T-helper 1 cell (primary cell): Measurements from ENCODE around the gene NUTM2G.
"Not testable (repeated sequence)": the region's sequence is repeated elsewhere in the genome, so short reads cannot be mapped to it uniquely, and the experiment has no call there.

Experiments
- DNase-seq, 5 donors: peaks; one replicate each; pipeline ENCODE4 v3.0.0-alpha.2; 2012 to 2020

The NUTM2G gene

DNA sequence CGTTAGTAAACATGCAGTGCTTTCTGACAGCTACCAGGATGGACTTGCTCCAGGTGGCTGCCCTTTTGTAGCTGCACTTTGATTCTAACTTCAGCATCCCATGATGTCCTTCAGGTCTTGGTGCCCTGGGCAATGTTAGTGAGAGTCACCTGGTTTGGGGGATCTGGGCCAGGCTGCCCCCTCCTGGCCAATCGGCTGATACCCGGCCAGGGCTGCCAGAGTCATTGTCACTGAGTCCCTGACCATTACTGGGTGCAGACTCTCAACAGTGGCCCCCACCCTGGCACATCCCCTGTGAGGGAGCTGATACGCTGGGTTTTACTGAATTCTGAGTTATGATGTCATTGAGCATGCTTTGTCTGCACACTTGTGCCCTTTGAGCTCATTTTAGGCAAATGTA is 13.5 kb downstream of the NUTM2G start:
- DNase-seq: not testable (repeated sequence)

DNA sequence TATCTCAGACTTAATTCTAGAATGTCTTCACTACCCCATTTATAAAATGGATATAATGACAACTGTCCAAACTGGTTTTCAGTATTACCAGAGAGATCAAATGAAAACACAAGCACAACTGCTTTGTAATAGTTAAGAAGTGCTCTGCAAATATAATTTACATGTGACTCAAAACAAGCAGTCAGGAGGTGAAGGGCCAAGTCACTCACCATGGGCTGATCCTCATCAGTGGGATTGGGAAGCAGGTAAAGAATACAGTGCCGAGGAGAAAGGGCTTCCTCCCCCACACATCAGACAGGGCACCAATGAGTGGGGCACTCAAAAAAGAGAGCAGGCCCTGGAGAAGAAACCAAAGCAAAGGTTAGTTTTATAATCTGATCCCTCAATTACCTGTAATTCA is 20.7 kb downstream of the NUTM2G start:
- not testable (repeated sequence) for DNase-seq

DNA sequence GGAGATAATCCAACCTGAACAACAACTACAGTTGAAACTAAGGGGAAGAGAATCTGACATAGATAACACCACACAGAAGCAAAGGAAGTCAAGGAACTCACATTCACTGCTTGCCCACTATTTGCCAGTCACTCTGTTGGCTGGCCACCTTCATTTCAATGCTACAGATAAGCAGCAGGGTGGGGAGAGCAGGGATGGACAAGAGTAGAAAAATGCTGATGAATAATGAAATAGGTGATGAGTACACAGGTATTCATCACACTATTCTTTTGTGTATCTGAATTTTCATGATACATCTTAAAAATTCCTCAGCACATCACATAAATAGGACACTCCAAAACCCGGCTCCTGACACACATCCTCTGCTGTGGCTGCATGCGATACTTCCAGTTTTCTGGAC is 21.9 kb downstream of the NUTM2G start:
- not testable (repeated sequence) for DNase-seq

DNA sequence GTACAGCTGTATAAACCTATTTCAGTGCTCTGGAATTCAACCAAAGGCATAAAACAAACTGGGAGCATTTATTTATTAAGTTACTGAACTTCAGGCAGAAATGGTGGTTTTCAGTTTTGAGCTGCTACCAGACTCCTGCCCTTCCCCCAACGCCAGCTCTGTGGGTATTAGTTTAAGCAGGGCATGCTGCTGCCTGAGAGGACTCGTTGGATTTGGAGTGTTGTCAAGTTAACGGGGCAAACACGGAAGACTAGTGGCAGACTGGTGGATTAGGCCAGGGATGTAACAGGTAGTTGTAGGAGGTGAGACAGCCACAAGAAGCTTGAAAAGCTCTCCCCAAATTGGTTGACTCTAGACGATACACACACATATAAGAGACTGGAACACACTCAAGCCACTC is 38.9 kb downstream of the NUTM2G start:
- DNase-seq: not testable (repeated sequence)

DNA sequence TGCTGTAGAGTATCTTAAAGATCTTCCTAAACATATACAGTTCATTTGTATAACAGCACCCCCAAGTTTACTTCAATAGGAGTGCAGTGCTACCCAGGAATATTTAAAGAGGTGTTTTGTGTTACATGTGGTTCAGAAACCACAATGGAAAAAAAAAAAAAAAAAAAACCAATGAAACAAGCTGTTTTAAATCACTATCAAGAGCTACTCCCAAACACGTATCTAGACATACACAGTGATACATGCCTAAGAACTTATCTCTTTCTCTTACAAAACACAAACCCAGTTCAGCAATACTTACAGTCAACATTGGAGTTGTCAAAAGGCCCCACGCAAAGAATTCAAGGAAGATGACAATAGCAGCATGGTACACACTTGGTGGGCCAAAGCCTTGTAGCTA is 43.9 kb downstream of the NUTM2G start:
- not testable (repeated sequence) for DNase-seq

DNA sequence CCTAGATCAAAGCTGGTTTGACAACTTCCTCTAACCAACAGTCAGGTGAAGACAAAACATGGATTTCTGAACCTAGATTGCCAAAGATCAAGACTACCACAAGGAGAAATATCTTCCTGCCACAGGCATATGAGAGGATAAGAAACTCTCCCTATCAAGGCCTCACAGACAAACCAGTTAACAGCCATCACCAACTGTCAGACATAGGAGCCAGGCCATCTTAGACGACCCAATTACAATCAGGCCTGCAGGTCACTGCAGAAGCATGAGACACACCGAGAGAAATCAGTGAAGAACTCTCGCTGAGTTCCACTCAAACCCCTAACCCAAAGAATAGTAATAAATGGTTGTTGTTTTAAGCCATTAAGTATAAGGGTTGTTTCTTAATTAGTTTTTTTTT is 45.4 kb downstream of the NUTM2G start:
- DNase-seq: not testable (repeated sequence)

DNA sequence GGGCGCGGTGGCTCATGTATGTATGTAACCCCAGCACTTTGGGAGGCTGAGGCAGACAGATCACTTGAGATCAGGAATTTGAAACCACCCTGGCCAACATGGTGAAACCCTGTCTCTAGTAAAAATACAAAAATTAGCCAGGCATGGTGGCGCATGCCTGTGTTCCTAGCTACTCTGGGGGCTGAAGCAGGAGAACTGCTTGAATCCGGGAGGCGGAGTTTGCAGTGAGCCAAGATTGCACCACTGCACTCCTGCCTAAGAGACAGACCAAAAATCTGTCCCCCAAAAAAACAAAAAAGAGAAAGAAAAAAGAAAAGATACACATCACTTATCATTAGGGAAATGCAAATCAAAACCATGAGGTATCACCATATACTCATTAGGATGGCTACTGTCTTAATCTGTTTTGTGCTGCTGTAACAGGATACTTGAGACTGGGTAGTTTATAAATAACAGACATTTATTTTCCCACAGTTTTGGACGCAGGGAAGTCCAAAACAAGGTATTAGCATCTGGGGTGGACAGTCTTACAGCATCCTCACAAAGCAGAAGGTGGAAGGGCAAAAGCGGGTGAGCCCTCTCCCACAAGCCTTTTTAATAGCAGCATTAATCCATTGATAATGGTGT is 55.0 kb downstream of the NUTM2G start:
- not testable (repeated sequence) for DNase-seq

DNA sequence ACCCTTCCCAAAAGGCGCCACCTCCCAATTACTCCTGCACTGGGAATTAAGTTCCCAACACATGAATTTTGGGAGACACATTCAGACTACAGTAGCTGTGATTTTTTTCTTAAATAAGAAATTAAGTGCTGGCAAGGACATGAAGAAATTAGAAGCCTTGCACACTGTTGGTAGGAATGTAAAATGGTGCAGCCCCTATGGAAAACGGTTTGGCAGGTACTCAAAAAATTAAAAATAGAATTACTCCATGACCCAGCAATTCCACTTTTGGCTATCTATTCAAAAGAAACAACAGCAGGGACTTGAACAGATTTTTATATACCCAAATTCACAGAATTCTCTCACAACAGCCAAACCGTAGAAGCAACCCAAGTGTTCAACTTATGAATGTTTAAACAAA is 55.5 kb downstream of the NUTM2G start:
- DNase-seq: not testable (repeated sequence)

DNA sequence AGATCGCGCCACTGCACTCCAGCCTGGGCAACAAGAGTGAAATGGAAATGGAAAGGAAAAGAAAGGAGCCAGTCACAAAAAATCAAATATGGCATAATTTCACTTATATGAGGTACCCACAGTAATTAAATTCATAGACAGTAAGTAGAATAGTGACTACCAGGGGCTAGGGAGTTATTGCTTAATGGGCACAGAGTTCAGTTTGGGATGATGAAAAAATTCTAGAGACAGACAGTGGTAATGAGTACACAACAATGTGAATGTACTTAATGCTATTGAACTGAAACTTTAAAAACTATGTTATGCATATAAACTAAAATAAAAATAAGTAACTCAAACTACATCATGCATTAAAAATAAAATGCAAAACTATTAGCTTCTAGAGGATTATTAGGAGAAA is 56.2 kb downstream of the NUTM2G start:
- DNase-seq: not testable (repeated sequence)
